Liver (tissue), 3 donors: ENCODE data around the gene COL8A2.

Experiments used
- FOXA2 ChIP-seq: IDR thresholded peaks from 2 replicates; pipeline ENCODE4 v1.6.1; 2016; ENCODE audit warnings: antibody characterized with exemption
- GABPA ChIP-seq, 2 donors: IDR thresholded peaks in 1 of 2; conservative IDR thresholded peaks in 1 of 2; 2 replicates each; pipeline ENCODE4 v1.6.1; 2016; ENCODE audit warnings: antibody characterized with exemption in 2 of 2, mild to moderate bottlenecking in 1 of 2, moderate library complexity in 1 of 2
- JUND ChIP-seq, 2 donors: IDR thresholded peaks; 2 replicates each; pipeline ENCODE4 v1.6.1; 2016; ENCODE audit warnings: antibody characterized with exemption in 2 of 2
- RXRA ChIP-seq, 2 donors: IDR thresholded peaks; 2 replicates each; pipeline ENCODE4 v1.6.1; 2017 to 2018; ENCODE audit warnings: antibody characterized with exemption in 2 of 2, mild to moderate bottlenecking in 1 of 2
- YY1 ChIP-seq: IDR thresholded peaks from 2 replicates; pipeline ENCODE4 v1.6.1; 2016; ENCODE audit warnings: antibody characterized with exemption, mild to moderate bottlenecking
- TF ChIP-seq, protein P1 (sequence below): fragments of 150-350 bp; IDR thresholded peaks from 2 replicates; pipeline ENCODE4 v1.5.1; 2017; ENCODE audit warnings: improper control_type of control experiment, low read depth, low read length; ENCODE audit not compliant: missing input control
- TF ChIP-seq, protein P2 (sequence below): IDR thresholded peaks from 2 replicates; pipeline ENCODE4 v1.6.1; 2016; ENCODE audit warnings: antibody characterized with exemption, mild to moderate bottlenecking
- TF ChIP-seq, protein P3 (sequence below): IDR thresholded peaks from 2 replicates; pipeline ENCODE4 v1.6.1; 2016; ENCODE audit warnings: antibody characterized with exemption
- donor health status: healthy.
- donor health status: healthy.

DNA sequence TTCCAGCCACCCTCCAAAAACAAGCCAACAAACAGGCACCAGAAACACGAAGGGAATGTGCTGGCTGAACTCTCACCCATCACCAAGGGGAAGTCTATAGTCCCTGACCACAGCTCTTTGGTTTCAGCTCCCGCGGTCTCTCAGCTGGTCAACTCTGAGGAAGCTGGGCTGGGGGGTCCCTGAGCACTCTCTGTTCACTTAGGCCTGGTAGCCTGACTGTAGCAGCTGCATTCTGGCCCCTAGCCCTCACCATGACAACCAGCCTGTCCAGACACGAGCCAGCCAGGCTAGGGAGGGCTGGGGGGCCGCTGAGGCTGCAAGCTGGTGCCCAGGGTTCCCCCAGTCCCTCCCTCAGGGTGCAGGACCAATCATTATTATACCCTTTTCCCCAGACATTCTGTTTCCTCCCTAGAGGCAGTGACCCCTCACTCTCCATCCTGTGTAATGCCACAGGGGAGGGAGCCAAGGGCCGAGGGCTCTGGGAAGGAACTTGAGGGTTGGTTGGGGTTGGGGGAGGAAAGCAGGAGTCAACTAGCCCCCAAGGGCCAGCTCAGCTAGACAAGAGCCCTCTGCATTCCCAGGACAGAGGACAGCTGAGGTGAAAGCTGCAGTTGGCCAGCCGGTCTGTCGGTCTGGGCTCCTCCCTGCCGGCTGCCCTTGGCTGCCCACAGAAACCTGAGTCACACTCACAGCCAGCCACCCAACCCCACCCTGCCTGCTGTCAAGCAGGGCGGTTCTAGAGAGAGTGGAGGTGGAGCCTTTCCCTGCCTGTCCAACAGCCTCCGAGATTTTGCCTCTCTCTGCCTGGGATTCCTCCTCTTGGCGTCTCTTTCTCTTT, 25.5 kb upstream of the COL8A2 start:
- TF ChIP-seq, protein P1, sequence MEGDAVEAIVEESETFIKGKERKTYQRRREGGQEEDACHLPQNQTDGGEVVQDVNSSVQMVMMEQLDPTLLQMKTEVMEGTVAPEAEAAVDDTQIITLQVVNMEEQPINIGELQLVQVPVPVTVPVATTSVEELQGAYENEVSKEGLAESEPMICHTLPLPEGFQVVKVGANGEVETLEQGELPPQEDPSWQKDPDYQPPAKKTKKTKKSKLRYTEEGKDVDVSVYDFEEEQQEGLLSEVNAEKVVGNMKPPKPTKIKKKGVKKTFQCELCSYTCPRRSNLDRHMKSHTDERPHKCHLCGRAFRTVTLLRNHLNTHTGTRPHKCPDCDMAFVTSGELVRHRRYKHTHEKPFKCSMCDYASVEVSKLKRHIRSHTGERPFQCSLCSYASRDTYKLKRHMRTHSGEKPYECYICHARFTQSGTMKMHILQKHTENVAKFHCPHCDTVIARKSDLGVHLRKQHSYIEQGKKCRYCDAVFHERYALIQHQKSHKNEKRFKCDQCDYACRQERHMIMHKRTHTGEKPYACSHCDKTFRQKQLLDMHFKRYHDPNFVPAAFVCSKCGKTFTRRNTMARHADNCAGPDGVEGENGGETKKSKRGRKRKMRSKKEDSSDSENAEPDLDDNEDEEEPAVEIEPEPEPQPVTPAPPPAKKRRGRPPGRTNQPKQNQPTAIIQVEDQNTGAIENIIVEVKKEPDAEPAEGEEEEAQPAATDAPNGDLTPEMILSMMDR: no peak
- TF ChIP-seq, protein P2, sequence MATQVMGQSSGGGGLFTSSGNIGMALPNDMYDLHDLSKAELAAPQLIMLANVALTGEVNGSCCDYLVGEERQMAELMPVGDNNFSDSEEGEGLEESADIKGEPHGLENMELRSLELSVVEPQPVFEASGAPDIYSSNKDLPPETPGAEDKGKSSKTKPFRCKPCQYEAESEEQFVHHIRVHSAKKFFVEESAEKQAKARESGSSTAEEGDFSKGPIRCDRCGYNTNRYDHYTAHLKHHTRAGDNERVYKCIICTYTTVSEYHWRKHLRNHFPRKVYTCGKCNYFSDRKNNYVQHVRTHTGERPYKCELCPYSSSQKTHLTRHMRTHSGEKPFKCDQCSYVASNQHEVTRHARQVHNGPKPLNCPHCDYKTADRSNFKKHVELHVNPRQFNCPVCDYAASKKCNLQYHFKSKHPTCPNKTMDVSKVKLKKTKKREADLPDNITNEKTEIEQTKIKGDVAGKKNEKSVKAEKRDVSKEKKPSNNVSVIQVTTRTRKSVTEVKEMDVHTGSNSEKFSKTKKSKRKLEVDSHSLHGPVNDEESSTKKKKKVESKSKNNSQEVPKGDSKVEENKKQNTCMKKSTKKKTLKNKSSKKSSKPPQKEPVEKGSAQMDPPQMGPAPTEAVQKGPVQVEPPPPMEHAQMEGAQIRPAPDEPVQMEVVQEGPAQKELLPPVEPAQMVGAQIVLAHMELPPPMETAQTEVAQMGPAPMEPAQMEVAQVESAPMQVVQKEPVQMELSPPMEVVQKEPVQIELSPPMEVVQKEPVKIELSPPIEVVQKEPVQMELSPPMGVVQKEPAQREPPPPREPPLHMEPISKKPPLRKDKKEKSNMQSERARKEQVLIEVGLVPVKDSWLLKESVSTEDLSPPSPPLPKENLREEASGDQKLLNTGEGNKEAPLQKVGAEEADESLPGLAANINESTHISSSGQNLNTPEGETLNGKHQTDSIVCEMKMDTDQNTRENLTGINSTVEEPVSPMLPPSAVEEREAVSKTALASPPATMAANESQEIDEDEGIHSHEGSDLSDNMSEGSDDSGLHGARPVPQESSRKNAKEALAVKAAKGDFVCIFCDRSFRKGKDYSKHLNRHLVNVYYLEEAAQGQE: peak; percentile 87
- TF ChIP-seq GABPA (IDR thresholded peaks at IDR 0.05 in 1 of 2, conservative IDR thresholded peaks at IDR 0.05 in 1 of 2): no peak
- TF ChIP-seq JUND (IDR thresholded peaks at IDR 0.05): peak; percentile 64 to 79
- peak; percentile 67 for TF ChIP-seq YY1
- TF ChIP-seq FOXA2: peak; percentile 16
- TF ChIP-seq RXRA (IDR thresholded peaks at IDR 0.05): peak; percentile 68 to 79
- TF ChIP-seq, protein P3, sequence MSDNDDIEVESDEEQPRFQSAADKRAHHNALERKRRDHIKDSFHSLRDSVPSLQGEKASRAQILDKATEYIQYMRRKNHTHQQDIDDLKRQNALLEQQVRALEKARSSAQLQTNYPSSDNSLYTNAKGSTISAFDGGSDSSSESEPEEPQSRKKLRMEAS: no peak
